GM23338 (cell line): ENCODE measurements around the gene YOD1. TPM values are rescaled to one million over a fixed set of nuclear protein-coding genes. Genes with fewer than 3 reads are reported as not detected.

ENCODE experiments used
- ATAC-seq: fragments of 200-7000 bp; cut with Tn5 transposase; 3 replicates; pipeline ENCODE4 v1.9.1; 2020
- DNase-seq: peaks from one replicate; pipeline ENCODE4 v3.0.0-alpha.2; 2015; ENCODE audit warnings: low spot score
- H2AFZ ChIP-seq: fragments of 200-600 bp; sonication (generic); 2 replicates; pipeline ENCODE4 v1.8.0; 2016; ENCODE audit warnings: antibody characterized with exemption, mild to moderate bottlenecking, moderate library complexity
- H3F3A ChIP-seq: fragments of 200-600 bp; sonication (generic); replicated peaks from 2 replicates; pipeline ENCODE4 v1.8.0; 2017; ENCODE audit warnings: antibody characterized with exemption, mixed run types, low read depth
- H3K27ac ChIP-seq: fragments of 200-600 bp; sonication (generic); 2 replicates; pipeline ENCODE4 v1.6.1; 2016; ENCODE audit warnings: low read depth
- H3K27me3 ChIP-seq: fragments of 200-600 bp; sonication (generic); 2 replicates; pipeline ENCODE4 v1.8.0; 2016; ENCODE audit warnings: mild to moderate bottlenecking, mixed run types, moderate library complexity; ENCODE audit not compliant: insufficient read depth
- H3K36me3 ChIP-seq: fragments of 200-600 bp; sonication (generic); 2 replicates; pipeline ENCODE4 v1.8.0; 2016; ENCODE audit warnings: mild to moderate bottlenecking; ENCODE audit not compliant: insufficient read depth
- H3K4me1 ChIP-seq: fragments of 200-600 bp; sonication (generic); 2 replicates; pipeline ENCODE4 v1.8.0; 2016; ENCODE audit warnings: mild to moderate bottlenecking, moderate library complexity; ENCODE audit not compliant: insufficient read depth
- H3K4me2 ChIP-seq: fragments of 200-600 bp; sonication (generic); 2 replicates; pipeline ENCODE4 v1.7.1; 2017; ENCODE audit warnings: mixed run types
- H3K4me3 ChIP-seq: fragments of 200-600 bp; sonication (generic); 2 replicates; pipeline ENCODE4 v1.6.1; 2016; ENCODE audit warnings: mixed run types
- H3K79me2 ChIP-seq: fragments of 200-600 bp; sonication (generic); replicated peaks from 2 replicates; pipeline ENCODE4 v1.8.0; 2017; ENCODE audit warnings: mild to moderate bottlenecking; ENCODE audit not compliant: insufficient read depth
- H3K9me2 ChIP-seq: fragments of 200-600 bp; sonication (generic); 2 replicates; pipeline ENCODE4 v1.8.0; 2017; ENCODE audit not compliant: insufficient read depth
- H4K20me1 ChIP-seq: fragments of 200-600 bp; sonication (generic); replicated peaks from 2 replicates; pipeline ENCODE4 v1.8.0; 2017; ENCODE audit warnings: mild to moderate bottlenecking; ENCODE audit not compliant: insufficient read depth
- H3K27ac Mint-ChIP-seq: 2 replicates; pipeline ENCODE4 v1.8.0; 2020; ENCODE audit warnings: inconsistent platforms, mild to moderate bottlenecking, moderate library complexity, mixed read lengths
- H3K27me3 Mint-ChIP-seq: 3 replicates; pipeline ENCODE4 v1.8.0; 2022; ENCODE audit warnings: low read depth, mild to moderate bottlenecking, moderate library complexity, mixed read lengths, inconsistent platforms; ENCODE audit not compliant: insufficient read depth, poor library complexity
- H3K36me3 Mint-ChIP-seq: 3 replicates; pipeline ENCODE4 v1.8.0; 2021; ENCODE audit warnings: low read depth, mild to moderate bottlenecking, inconsistent platforms, moderate library complexity, mixed read lengths
- H3K4me1 Mint-ChIP-seq: 3 replicates; pipeline ENCODE4 v1.8.0; 2020; ENCODE audit warnings: mild to moderate bottlenecking, inconsistent platforms, mixed read lengths
- H3K4me3 Mint-ChIP-seq: 3 replicates; pipeline ENCODE4 v1.8.0; 2021; ENCODE audit warnings: moderate library complexity, mild to moderate bottlenecking, inconsistent platforms, mixed read lengths
- H3K9me3 Mint-ChIP-seq: 3 replicates; pipeline ENCODE4 v1.8.0; 2020; ENCODE audit warnings: moderate library complexity, mild to moderate bottlenecking, inconsistent platforms, mixed read lengths
- ETS1 ChIP-seq: IDR thresholded peaks from 2 replicates; pipeline ENCODE4 v1.6.1; 2016; ENCODE audit warnings: antibody characterized with exemption
- EZH2phosphoT487 ChIP-seq: fragments of 200-600 bp; sonication (generic); IDR thresholded peaks from one replicate; pipeline ENCODE4 v1.8.1; 2018; ENCODE audit warnings: antibody characterized with exemption; ENCODE audit not compliant: unreplicated experiment
- POLR2AphosphoS5 ChIP-seq: IDR thresholded peaks from 2 replicates; pipeline ENCODE4 v1.6.1; 2016; ENCODE audit warnings: antibody characterized with exemption, low read depth
- STAT1 ChIP-seq: IDR thresholded peaks from one replicate; pipeline ENCODE4 v1.6.1; 2016; ENCODE audit warnings: antibody characterized with exemption; ENCODE audit not compliant: unreplicated experiment
- ZNF331 ChIP-seq: fragments of 250-450 bp; sonication (Bioruptor Pico); IDR thresholded peaks from 2 replicates; pipeline ENCODE4 v1.5.0; 2020; ENCODE audit warnings: low read depth, mild to moderate bottlenecking, moderate library complexity
- polyA plus RNA-seq: library from polyadenylated mRNA; unstranded; fragments of >200 nt; fragmentation: Nextera tagmentation; extraction: Ambion mirVana; gene quantifications from 2 replicates; pipeline ENCODE4 v1.2.1, GENCODE V29; 2016
- total RNA-seq: library from RNA; depleted of rRNA; stranded (reverse); fragments of >200 nt; shearing (Covaris generic); gene quantifications from 2 replicates; pipeline ENCODE4 v1.2.3, GENCODE V29; 2014
- TF ChIP-seq, protein P1 (sequence below), 2 experiments: fragments of 200-600 bp in 1 of 2; sonication (generic) in 1 of 2; conservative IDR thresholded peaks; 2 replicates each; pipeline versions ENCODE4 v1.5.1 to v1.6.1; 2016 to 2017; ENCODE audit warnings: antibody characterized with exemption in 2 of 2, low read depth in 2 of 2, mild to moderate bottlenecking in 2 of 2, moderate library complexity in 1 of 2

YOD1 gene
- total and polyA plus RNA-seq, 2 experiments from 2014 or later: 4.6 to 21.9 TPM

DNA sequence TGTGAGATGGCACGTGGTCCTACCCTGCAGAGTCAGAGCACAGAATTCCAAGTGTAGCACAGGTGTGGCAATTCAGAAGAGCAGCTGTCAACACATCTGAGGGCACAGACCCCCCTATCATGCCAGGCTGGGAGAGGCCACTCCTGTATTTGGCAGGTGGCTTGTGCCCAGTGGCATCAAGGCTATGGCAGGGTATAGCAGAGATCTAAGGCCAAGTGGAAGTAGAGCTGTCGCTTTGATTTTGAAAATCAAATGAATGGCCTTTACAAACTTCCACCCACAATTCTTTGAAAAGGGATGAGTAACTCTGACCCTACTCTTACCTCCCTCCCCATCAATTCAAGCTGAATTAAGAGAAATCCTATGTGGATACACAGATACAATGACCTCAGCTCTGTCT lies 31.8 kb downstream of the YOD1 start:
- Mint-ChIP-seq H3K36me3 (no peaks in the 10 kb centered on the region; the same call in 2 of the 3 replicates), H3K9me3 (no peaks in the 10 kb centered on the region), H3K4me1 (no peaks in the 10 kb centered on the region), H3K27ac (no peak overlapping the region), H3K27me3 (peaks cover 3% of the 10 kb centered on the region), H3K4me3 (no peak overlapping the region)
- Histone ChIP-seq H4K20me1 (no peaks in the 10 kb centered on the region; the same call in 1 of the 2 replicates), H2AFZ (no peak overlapping the region), H3F3A (no peaks in the 10 kb centered on the region), H3K27ac (no peak overlapping the region), H3K4me3 (no peak overlapping the region), H3K4me2 (no peak overlapping the region), H3K36me3 (no peaks in the 10 kb centered on the region), H3K79me2 (no peaks in the 10 kb centered on the region), H3K4me1 (no peaks in the 10 kb centered on the region), H3K27me3 (no peaks in the 10 kb centered on the region), H3K9me2 (peaks cover 11% of the 10 kb centered on the region; the same call in 1 of the 2 replicates)
- ATAC-seq (no peak), DNase-seq (no peak)
- TF ChIP-seq, protein P1, sequence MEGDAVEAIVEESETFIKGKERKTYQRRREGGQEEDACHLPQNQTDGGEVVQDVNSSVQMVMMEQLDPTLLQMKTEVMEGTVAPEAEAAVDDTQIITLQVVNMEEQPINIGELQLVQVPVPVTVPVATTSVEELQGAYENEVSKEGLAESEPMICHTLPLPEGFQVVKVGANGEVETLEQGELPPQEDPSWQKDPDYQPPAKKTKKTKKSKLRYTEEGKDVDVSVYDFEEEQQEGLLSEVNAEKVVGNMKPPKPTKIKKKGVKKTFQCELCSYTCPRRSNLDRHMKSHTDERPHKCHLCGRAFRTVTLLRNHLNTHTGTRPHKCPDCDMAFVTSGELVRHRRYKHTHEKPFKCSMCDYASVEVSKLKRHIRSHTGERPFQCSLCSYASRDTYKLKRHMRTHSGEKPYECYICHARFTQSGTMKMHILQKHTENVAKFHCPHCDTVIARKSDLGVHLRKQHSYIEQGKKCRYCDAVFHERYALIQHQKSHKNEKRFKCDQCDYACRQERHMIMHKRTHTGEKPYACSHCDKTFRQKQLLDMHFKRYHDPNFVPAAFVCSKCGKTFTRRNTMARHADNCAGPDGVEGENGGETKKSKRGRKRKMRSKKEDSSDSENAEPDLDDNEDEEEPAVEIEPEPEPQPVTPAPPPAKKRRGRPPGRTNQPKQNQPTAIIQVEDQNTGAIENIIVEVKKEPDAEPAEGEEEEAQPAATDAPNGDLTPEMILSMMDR (conservative IDR thresholded peaks at IDR 0.05; ENCODE audit: low read depth in 2 of 2): no peak

DNA sequence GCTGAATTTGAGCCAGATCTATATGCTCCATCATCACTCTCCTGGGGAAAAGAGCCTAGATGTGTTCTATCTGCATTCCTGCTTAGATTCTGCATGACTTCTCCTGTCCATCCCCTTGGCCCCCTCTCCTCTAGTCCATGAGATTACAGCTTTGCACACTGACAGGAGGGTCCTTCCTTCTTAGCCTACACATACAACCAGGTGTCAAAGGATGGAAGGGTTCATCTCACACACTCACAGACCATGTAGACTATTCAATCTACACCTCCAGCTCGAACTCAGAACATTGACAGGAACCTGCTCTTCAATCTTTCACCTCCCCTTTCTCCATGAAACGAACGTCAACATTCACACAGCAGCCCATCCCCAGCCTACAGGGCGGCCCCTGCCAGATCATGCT lies 32.3 kb downstream of the YOD1 start:
- no peaks in the 10 kb centered on the region for H3K4me1 ChIP-seq
- DNase-seq (no peak), ATAC-seq (no peak)
- H3K36me3 Mint-ChIP-seq: no peaks in the 10 kb centered on the region; the same call in 2 of the 3 replicates
- no peak overlapping the region for H3K4me3 ChIP-seq
- H3K79me2 ChIP-seq: no peaks in the 10 kb centered on the region
- no peaks in the 10 kb centered on the region for H3K4me1 Mint-ChIP-seq
- H3K27me3 Mint-ChIP-seq: peaks cover 5% of the 10 kb centered on the region
- H3K27ac Mint-ChIP-seq: no peak overlapping the region
- no peaks in the 10 kb centered on the region for H3K9me3 Mint-ChIP-seq
- no peaks in the 10 kb centered on the region for H3F3A ChIP-seq
- H3K4me3 Mint-ChIP-seq: no peak overlapping the region
- no peak overlapping the region for H2AFZ ChIP-seq
- H3K27me3 ChIP-seq: no peaks in the 10 kb centered on the region
- no peak for TF ChIP-seq EZH2phosphoT487
- no peak overlapping the region for H3K27ac ChIP-seq
- H4K20me1 ChIP-seq: no peaks in the 10 kb centered on the region; the same call in 1 of the 2 replicates
- H3K36me3 ChIP-seq: no peaks in the 10 kb centered on the region
- peaks cover 11% of the 10 kb centered on the region; the same call in 1 of the 2 replicates for H3K9me2 ChIP-seq
- H3K4me2 ChIP-seq: no peak overlapping the region

DNA sequence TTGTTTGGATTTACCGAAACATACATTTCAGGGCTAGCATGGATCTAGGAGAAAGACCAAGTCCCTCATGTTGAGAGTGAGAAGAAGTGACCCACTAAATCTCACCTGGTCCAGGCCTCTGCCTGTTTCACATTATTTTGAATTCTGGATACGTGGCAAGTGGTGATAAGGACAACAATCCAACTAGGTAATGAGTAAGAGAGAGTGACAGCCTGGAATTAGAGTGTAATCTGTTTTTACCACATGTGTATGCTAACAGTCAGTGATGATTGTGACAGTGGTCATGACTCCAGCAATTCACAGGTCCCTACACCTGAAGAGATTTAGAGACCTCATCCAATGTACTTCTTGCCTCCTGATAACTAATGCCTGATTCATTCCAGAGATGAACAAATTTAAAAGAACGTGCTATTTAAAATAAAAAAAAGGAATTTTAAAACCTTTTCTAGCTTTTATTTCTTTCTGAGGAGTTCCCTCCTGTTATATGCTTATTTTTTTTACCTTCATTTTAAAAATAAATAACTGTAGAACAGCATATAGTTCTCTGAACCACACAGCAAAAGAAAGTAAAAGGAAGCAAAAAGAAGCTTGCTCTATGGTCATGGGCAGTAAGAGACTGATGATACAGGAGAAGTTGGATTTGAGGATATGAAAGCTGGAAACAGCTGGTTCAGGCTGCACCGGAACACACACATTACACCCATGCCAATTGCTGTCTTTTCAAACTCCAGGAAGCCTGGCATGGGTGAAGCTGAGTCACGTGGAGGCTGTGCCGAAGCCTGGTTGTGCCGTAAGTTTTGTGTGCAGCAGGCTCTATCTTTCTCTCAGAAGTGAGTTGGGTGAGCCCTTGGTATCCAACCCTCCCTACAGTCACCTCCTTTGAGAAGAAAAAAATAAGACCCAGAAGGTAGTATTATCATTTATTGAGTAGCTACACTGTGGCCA lies 33.1 kb downstream of the YOD1 start:
- DNase-seq: no peak
- H3K4me2 ChIP-seq: no peak overlapping the region

More for the DNA sequence above, 33.1 kb downstream of the YOD1 start:
- Mint-ChIP-seq H3K27ac (no peak overlapping the region), H3K4me1 (no peaks in the 10 kb centered on the region), H3K36me3 (no peaks in the 10 kb centered on the region; the same call in 2 of the 3 replicates), H3K4me3 (no peak overlapping the region), H3K27me3 (peaks cover 5% of the 10 kb centered on the region), H3K9me3 (no peaks in the 10 kb centered on the region)
- no peak for ATAC-seq
- TF ChIP-seq STAT1 (no peak), EZH2phosphoT487 (no peak), ZNF331 (CRISPR knock-in tag) (no peak), ETS1 (no peak), POLR2AphosphoS5 (no peak)
- TF ChIP-seq, protein P1 (conservative IDR thresholded peaks at IDR 0.05; ENCODE audit: low read depth in 2 of 2): no peak
- Histone ChIP-seq H3F3A (no peaks in the 10 kb centered on the region), H4K20me1 (no peaks in the 10 kb centered on the region; the same call in 1 of the 2 replicates), H3K9me2 (peaks cover 11% of the 10 kb centered on the region; the same call in 1 of the 2 replicates), H3K4me3 (no peak overlapping the region), H3K27me3 (no peaks in the 10 kb centered on the region), H3K79me2 (no peaks in the 10 kb centered on the region), H2AFZ (no peak overlapping the region), H3K27ac (no peak overlapping the region), H3K4me1 (no peaks in the 10 kb centered on the region), H3K36me3 (no peaks in the 10 kb centered on the region)
